GM21381 (cell line): ENCODE measurements around the gene DPP4.

Experiments
- ATAC-seq: cut with Tn5 transposase; IDR thresholded peaks from one replicate; pipeline ENCODE4 v1.9.1; 2021; ENCODE audit warnings: mild to moderate bottlenecking, moderate library complexity; ENCODE audit not compliant: unreplicated experiment

DPP4 gene

DNA sequence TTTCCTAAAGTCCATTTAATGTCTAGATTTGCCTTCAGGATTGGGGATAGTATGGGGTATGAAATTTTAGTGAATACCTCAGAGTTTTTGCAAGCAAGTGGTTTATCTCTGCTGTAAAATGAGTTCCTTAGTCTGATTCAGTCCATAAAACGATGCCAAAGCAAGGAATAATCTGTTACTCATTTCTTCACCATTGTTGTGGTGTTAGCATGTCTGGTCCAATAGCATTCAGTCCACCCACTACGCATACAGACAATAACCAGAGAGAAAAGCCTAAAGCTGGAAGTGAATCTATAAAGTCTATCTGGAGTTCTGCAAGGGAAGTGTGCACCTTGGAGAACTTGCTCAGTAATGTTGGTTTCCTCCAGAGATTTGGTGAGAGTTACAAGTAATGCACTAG, 12.9 kb upstream of the DPP4 start:
- ATAC-seq, result no peak

DNA sequence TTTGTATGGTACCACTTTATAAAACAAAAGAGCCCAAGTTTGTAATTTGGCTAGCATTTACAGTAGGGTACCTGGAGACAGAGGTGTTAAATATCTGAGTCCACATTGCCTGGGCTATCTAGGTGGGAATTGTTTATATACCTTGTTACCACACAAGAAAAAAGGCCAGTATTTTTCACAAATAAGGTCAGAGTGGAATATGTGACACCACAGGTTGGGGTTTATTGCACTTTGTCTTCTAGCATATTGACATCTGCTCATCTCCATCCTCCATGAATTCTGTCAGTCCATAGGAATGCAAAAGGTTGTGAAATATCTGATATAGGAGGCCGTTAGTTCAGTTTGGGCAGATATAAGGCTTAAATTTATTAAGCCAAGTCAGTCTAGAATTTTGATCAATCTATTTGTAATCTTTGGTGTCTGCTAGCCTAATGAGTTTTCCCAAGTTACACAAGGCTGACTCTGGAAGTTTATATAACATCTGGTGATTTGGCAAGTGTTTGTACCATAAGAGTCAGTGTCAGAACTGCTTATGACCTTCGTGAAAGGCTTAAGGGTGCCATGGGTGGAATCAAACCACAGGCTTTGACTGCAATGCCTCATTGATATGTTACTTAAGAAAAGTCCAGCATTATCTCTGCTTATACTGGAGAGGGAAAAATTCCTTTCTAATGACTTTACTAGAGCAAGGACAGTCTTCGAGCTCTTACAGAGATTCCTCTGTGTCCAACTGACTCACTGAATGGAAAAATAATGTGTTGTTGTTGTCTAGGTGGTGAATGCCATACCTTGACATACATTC, 11.3 kb upstream of the DPP4 start:
- ATAC-seq, result no peak

DNA sequence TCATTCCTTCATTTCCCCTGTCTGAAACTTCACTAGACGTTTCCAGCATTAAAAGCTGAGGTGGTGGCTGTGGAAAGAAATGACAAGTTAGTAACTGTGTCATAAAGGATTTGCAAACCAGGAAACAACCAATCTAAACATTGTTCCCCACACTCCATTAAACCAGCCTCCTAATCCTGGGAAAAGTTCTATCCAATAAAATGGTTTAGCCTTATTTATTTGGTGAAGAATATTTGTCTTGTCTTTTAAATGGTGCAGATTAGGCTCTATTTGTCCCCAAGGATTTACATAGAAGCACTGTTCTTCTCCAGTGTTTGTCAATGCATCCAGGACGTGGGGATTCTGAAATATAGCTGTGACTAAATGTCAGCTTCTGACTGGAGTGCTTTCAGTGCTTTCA, 10.5 kb upstream of the DPP4 start:
- ATAC-seq, result no peak

DNA sequence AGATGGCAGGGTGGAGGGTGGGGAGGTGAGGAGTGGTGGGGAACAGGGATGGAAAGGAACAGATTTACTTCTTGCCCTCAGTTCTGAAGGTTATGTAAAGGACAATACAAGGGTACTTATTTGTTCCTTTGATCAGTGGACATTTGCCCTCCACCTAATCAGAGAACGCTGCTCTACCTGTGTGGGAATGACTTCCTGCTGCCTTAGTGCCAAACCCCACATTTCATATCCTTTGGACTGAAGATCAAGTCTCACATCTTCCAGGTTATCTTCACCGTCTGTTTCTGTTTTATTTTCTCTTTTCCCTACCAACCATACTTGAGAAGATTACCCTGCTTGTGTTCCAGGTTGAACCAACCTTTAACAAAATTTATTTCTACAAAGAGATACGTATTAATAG, 8.7 kb upstream of the DPP4 start:
- ATAC-seq, result no peak

DNA sequence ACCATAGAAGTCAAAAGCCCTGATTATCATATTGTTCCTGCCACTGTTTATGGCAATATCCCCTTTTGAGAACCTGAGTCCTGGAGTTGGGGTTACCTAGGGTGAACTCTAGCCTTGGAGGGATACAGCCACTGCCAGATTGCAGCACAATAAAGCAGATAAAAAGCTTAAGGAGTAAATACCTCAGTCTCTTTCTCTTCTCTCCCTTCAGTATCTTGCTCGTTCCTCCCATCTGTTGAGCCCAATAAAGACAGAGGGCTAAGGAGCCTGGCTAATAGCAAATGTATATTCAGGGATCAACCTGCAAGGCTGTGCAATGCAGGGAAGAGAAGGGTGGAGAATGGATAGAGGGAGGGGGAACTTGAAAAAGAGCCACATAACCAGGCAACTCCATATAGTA, 8.0 kb upstream of the DPP4 start:
- no peak for ATAC-seq

DNA sequence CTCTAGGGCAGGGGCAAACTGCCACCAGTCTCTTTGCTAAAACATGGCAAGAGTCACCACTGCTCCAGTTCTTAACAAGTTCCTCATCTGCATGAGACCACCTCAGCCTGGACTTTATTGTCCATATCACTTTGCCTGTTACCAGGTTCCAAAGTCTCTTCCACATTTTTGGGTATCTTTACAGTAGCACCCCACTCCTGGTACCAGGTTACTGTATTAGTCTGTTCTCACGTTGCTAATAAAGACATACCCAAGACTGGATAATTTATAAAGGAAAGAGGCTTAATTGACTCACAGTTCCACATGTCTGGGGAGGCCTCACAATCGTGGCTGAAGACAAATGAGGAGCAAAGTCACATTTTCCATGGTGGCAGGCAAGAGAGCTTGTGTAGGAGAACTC, 5.5 kb upstream of the DPP4 start:
- no peak for ATAC-seq

DNA sequence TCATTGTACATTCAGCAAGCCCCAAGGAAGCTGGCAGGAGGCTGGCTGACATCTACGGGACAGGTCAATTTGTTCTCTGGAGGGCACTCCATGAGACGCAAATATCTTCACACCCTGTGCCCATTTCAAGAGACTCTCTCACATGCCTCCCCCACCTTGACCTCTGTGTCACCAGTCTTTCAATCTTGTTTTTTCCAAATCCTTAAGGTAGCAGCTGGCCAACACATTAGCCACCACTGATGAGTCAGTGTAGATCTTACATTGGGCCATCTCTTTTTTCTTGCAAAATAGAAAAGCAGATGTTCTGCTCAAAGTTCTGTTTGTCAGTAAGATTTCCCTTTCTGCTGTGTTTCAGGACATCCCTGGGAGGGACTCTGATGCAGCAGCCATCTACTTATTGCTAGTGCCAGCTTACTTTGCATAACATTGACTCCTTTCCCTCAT, 1.7 kb upstream of the DPP4 start:
- no peak for ATAC-seq

DNA sequence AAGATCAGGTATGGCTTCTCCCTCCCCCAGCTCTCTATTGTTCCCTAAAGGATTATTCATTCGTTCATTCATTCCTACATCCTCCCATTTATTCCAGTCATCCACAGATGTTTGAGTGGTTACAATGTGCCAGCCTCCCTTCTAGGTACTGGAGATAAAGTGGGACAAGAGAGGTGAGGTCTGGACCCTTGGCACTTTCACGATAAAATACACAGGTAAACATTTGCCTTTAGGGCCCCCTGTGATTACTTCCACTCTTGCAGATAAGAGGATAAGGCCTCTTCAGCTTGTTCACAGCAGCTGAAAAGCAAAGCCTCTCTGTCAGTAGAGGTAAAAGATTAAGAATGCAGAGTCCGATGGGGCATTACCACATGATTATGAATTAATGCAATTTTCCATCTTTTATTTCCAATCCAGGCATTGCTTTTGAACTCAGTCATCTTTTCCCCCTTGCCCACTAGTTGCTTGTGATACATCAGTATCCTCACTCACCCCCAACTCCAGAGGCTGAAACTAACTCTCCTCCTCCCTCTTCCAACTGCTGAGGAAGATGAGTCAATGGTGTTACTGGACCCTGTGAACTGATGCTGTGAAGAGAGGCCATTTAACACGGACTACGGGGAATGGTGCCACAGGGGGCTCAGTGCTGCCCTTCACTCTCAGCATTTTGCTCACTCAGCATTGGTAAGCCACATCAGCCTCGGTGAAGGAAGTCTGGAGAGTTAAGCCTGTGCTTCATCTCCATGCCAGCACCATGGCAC, 1.1 kb upstream of the DPP4 start:
- ATAC-seq, result no peak

DNA sequence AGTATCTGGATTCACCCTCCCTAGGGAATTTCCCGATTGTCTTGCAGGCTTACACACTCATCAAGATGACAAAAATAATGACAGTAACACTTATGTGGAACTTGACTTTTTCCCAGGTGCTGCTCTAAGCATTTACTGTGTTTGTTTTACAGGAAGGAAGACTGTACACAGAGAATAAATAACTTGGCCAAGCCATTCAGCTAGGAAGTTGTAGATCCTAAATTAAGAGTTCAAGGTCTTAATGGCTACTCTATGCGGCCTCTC, 549 bp upstream of the DPP4 start:
- no peak for ATAC-seq

DNA sequence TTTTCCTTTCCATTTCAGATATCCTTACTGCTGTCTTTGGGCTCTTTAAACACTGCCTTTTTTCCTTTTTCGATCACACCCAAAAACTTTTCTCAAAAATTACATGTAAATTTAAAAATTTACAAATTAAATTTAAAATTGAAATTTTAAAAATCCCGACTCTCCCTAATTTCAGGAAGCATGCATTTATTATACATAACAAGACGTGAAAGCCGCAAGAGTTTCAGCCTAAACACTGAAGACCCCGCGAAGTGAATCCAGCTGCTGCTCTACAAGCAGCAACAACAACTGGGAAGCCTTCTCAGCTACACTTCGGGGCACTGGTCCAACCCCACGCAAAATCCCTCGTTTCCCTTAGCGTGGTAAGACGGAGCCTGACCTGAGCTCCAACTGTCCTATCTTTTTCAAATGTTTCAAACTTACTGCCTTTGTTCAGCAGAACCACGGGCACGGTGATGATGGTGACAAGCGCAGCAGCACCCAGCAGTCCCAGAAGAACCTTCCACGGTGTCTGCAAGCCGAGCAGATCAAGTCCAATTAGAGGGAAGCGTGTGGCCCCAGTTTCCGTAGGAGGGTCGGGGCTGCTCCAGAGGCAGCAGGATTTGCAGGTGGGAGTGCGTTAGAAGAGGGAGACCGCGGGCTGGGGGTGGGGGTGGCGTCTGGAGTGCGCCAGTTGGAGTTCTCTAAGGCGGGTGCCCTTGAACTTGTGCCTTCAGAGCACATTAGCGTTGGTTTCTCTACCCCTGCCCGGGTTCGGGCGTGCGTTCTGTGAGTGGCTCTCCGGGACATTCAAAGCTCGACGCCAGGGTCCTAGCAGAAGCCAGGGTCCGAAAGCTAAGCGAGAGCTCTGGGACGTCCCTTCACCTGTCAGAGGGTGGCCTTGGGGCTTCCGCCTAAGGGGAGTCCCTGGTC, 783 bp downstream of the DPP4 start:
- no peak for ATAC-seq

DNA sequence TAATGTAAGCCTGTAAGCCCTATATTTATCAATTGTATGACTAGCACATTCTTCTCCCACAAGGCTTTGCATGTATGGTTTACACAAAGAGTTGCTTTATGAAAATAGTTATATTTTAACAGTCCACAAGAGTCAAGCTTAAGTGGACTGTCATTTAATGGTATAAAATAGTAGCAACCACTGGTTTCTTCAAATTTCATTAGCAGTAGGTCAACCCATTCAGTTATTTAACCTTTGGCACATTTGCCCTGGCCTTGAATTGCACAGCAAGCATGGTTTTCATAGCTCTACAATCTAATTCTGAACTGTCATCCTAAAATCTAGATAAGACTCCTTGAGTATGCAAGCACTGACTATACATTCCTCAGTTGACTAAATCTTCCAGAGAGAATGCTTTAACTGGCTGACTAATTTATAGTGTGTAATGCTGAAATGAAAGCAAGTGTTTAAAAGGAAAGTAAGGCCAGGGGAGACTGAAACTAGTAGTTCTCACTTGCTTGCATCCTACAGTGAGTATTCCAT, 1.8 kb downstream of the DPP4 start:
- ATAC-seq, result peak; percentile 46

DNA sequence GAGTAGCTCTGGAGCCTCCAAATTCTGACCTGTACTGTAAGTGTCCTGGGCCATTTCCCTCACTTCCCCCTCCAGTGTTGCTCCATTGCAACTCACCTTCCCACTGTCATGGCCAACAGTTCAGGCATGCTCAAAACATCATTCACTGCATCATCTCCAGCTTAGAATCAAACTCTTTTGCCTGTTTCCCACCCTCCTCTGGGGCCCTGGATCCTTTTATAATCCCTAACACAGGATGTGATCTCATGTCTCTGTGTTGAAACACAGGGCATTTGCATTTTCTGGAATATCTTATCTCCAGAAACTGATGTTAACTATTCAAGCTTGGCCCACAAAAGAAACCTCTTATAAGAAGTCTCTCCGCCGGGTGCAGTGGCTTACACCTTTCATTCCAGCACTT, 3.0 kb downstream of the DPP4 start:
- no peak for ATAC-seq

DNA sequence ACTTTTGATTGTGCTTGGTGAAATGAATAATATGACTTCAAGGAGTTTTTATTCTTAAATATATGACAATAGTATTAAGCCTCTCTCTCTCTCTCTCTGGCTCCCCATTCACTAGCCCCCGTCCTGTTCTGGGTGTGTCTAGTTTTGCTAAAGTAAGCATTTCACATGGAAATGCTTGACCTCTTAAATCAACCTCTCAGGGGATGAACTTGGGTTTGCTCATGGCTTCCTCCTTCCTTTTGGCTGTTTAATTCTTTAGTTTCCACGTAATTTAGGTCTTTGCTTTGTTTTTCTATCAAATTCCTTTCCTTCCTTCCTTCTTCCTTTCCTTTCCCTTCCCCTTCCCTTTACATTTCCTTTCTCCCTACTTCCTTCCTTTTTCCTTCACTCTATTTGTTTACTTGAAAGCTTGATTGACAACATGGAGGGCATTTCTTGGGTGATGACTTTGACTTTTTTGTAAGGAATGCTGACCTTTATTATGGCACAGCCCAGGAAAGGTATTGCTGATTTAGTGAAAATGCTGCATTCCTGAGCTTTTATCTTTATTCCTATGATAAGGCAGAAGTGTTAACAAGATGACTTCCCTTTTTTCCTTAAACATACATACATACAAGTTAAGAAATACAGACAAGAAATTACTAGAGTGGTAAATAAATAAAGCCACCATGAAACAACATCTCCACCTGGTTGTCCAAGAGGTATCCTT, 3.6 kb downstream of the DPP4 start:
- no peak for ATAC-seq

DNA sequence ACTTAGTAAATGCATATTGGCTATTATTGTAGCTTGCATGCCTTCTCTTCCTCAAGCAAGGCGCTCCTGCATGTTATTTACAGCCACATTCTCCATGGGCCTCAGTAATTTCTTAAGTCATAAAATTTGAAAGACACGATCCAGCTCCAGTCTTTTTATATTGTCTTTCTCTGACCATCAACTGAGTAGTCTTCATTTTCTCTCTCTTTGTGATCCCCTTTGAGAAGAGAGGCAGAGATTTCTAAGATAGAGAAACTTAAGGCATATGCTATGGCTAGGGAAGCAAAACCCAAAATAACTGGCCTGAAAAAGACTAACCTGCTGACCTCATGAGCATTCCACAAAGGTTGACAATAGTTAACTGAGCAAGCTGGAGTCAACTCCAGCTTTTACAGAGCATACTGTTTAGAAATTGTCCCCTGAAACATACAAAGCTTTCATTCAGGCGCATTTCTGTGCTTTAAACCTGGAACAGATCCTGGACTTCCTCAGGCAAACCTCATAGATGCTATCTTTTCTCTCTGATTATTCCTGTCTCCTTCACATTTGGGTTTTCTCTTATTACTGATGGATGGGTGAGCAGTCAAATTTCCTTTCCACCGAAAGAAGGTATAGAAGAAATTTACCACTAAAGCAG, 4.6 kb downstream of the DPP4 start:
- ATAC-seq, result no peak

DNA sequence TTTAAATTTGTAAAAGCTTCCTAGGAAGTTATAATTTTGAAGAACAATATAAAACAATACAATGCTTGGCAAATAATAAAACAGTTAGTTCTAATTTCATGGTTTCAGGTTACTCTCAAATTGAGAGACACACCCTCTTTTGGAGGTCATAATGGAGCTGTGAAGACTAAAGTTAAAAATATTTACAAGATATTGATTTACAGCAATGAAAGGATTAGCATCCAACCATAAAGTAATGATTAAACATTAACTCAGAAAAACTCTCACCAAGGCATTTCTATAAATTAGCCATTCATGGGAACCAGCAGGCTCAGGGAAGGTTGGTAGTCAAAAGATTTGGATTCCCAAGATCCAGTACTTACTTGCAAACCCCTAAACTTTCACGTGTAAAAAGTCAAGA, 6.4 kb downstream of the DPP4 start:
- no peak for ATAC-seq

DNA sequence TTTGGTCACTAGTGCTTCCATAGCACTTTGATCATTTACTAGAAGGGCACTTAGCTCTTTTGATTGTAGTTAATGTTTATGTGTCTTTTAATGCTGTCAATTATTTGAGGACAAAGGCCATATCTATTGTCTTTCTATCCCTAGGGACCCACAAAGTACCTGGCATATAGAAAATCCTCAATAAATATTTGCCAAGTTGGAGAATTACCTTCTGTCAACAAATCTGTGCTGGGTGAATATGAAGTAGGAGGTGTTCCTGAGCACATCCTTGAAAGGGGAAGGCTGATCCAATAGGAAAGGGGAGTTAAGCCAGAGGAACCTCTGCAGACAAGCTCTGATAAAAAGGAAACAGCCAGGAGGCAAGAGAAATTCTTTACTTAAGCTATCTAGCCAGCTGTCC, 8.2 kb downstream of the DPP4 start:
- no peak for ATAC-seq

DNA sequence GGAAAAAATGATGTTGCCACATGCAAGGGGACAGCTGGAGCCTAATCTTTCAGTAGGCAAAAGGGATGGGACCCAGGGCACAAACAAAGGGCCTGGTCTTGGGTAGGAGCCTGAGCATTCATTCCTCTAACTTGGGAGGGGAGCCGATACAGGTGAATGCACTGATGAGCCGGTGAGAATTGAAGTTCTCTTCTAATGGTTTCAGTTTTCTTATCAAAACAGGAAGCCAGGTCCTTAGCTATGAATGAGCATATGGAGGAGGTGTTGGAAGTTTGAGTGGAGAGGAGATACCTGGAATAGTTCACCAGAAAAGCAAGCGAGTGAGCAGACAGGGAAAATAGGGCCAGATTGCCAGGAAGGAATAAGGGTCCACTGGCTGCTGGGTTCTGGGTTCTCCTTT, 10.1 kb downstream of the DPP4 start:
- no peak for ATAC-seq

DNA sequence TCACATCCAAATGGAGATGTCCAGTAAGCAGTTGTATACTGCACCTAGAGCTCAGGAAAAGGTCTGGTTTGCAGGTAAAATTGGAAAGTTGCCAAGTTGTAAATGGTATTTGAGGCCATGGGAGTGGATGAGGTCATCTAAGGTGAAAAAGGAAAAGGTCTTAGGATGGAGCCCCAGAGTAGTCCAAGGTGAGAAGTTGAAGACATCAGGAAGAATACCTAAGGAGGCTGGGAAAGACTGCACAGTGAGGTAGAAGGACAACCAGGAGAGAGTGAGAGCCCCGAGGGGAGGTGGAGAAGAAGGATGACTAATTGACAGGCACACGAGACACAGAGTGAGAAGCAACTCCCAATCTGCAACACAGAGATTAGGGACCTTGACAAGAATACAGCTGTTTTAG, 10.7 kb downstream of the DPP4 start:
- no peak for ATAC-seq

DNA sequence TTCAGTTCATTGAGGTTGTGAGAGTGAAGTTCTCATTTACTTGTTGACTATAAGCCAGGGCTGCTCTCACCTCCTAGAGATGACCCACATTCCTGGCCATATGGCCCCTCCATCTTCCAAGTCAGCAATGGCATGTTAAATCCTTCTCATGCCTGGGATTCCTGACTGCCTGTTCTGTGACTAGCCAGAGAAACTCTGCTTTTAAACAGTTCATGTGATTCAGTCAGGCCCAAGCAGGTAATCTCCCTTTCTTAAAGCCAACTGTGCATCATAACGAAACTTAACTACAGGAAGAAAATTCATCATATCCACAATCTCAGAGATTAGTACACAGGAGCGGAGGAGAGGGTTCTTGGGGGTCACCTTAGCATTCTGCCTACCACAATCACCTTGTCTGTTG, 11.5 kb downstream of the DPP4 start:
- no peak for ATAC-seq

DNA sequence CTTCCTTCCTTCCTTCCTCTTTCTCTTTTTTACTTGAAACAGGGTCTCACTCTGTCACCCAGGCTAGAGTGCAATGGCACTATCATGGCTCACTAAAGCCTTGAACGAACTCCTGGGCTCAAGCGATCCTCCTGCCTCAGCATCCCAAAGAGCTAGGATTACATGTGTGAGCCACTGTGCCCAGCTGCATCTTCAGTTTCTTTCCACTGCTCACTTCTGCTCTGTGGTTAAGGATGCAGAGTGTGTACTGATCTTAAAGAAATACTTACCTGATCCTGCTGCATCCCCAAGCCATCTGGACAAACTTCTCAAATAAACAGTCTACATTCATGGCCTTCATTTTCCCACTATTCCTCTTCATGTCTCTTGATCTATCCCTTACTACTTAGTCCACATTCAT, 13.0 kb downstream of the DPP4 start:
- no peak for ATAC-seq
